T-helper 22 cell (primary cell): ENCODE data around the gene SEMA3E.

Experiments used
- DNase-seq: peaks from one replicate; pipeline ENCODE4 v3.0.0-alpha.2; 2020; ENCODE audit warnings: low read depth

The SEMA3E gene

DNA sequence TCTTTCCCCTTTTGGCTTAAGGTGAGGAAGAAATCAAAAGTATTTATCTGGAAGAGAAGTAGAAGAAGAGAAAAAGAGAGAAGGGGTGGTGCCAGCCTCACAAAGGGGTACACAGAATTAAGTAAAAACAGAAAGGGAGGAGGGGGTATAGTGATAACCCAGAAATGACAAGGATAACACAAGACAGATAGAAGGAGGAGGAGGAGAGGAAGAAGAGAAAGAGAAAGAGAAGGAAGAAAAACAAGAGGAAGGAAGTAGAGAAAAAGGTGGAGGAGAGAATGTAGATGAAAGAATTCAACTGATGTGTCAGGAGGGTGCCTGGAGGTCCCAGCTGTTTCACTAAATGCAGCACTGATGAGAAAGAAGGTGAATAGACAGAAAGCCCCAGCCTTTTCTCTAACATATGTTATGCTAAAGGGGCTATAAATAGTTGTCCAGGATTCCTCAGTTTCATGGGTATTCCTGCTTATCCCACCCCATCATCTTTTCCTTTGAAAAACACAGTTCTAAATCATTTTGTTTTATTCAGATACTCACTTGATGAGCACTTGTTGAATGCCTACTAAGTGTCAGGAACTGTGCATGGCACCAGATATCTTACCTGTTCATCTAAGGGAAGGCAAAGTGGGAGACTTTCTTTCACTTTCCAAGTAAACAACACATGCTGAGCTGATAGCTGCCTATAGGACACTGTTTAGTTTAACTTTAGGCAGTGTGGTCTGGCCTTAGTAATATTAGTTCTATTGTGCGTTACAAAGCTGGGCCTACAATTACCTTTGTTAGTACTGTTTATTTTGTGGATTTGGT is 8.0 kb downstream of the SEMA3E start:
- DNase-seq: no peak

DNA sequence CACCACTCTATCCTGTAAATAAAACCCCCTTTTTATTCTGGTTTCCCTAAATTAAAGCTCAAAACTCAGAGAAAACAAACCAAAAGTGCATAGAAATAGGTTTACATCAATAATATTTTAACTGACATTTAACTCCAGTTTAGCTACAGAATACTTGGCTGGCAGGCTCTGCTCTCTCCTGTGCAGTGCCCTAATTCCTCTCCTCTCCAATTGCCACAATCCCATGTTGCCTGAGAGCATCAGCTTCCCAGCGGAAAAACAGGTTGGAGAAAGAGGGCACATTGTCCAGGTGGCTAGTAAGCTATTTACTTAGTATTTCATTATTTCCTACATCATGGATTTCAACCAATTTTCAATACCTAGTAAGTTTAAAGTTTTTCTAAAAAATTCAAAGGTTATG is 8.7 kb downstream of the SEMA3E start:
- no peak for DNase-seq

- DNase-seq: no peak
Observed at GRCh38 chr7:83633516-83633915, 15.4 kb downstream of the SEMA3E start.

- DNase-seq: no peak
Observed at GRCh38 chr7:83629117-83629880, 19.6 kb downstream of the SEMA3E start.

- no peak for DNase-seq
Observed at GRCh38 chr7:83617858-83618257, 31.1 kb downstream of the SEMA3E start.

DNA sequence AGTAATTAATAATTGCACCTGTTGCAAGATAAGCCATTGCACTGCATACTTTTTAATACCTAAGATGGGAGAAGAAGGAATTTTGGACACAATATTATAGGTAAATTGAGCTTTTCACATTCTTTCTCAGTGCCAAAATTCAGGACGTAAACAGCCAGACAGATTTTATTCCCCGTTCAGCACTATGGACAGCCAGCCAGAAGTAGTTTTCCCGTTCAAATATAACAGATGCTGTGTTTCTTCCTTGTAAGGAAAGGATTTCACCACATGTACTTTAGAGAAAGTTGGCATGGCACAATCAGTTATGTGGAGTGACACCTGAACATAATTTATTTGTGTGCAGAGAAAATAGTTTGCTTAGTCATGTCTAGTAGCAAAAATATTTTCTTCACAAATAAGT is 34.8 kb downstream of the SEMA3E start:
- DNase-seq: no peak

GRCh38 chr7:83613232-83613631 is 35.7 kb downstream of the SEMA3E start:
- no peak for DNase-seq

DNA sequence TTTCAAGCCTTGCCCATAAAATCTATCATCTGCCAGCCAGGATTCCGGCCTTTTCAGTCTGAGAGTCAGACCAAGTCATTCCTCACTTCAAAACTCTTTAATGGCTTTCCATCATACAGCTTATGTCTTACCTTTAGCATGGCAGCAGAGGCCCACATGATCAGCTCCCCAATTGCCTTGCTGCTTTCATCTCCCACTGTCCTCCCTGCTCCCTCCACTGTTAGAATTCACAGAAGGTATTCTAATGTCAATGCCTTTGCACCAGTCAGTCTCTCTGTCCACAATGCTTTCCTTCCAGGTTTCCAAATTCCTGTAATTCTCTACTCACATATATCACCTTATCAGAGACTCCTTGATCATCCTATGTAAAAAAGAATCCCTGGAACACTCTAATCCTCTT is 37.2 kb downstream of the SEMA3E start:
- no peak for DNase-seq

GRCh38 chr7:83610649-83611304 is 38.2 kb downstream of the SEMA3E start:
- no peak for DNase-seq

- no peak for DNase-seq
Observed at GRCh38 chr7:83608716-83609115, 40.2 kb downstream of the SEMA3E start.

GRCh38 chr7:83603649-83604048 is 45.3 kb downstream of the SEMA3E start:
- DNase-seq: no peak

DNA sequence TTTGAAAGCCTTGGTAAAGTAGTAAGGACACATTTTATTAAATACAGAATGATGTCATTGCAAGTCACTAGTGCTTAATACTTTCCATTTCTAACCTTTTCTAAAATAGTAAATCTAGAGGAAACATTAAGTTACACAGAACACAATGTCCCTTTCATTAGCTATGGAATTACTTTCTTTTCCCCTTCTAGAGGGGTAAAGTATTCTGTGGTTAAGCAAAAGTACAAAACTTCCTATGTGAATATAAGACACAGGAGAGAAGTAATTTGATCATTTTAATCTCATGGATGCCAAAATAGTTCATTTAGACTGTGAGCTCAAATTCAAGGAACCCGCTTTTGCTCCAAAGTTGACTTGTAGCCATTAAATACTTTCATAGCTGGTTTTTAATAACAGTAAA is 49.8 kb downstream of the SEMA3E start:
- no peak for DNase-seq

GRCh38 chr7:83593921-83594475 is 54.9 kb downstream of the SEMA3E start:
- no peak for DNase-seq

GRCh38 chr7:83588602-83589240 is 60.2 kb downstream of the SEMA3E start:
- DNase-seq: no peak

- DNase-seq: no peak
Observed at GRCh38 chr7:83586281-83586680, 62.7 kb downstream of the SEMA3E start.

DNA sequence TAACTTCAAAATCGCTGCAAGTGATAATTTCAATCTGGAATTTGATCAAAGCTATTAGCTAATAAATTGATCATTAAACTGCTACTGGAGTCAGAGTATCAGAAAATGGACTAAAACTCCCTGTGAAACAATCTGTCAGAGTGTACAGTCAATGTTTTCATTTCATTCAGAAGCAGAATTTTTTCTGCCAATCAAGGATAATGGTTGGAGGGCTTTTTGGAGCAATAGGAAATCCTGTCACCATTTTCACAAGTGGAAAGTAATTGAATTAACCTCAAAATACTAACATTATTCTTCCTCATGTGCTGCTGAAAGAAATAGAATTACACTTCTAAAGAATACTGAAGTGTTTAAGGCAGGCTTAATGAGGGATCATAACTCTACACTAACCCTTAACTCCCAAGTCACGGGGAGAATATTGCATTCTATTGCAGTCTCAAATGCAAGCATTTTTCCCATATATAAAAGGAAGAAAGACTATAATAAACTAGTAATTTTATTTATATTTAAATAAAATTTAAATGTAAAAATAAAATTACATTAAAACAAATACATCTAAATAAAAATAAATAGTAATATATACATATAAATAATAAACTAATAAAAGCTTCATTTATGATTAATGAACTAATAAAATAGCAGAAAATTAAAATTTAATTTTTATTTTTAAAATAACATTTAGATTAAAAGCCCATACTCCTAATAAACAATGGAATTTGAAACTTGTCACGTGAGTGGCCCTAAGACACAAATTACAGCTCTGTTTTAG is 67.1 kb downstream of the SEMA3E start:
- DNase-seq: no peak

DNA sequence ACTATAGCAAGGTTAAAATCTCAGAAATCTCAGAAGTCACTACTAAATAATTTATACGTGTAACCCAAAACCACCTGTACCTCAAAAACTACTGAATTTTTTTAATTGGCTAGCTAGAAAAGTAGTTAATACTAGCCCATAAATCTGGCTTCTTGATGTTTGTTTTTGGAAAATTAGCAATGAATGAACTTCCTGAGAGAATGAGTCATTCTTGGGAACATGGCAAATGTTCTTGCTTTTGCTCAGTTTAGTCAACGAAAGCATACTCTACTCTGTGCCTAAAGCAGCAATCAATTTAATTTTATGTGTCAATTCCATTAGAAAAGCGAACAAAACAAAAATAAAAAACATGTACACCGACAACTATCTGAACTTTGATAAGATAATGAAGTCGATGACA is 69.2 kb downstream of the SEMA3E start:
- no peak for DNase-seq

GRCh38 chr7:83575436-83575835 is 73.5 kb downstream of the SEMA3E start:
- DNase-seq: no peak

DNA sequence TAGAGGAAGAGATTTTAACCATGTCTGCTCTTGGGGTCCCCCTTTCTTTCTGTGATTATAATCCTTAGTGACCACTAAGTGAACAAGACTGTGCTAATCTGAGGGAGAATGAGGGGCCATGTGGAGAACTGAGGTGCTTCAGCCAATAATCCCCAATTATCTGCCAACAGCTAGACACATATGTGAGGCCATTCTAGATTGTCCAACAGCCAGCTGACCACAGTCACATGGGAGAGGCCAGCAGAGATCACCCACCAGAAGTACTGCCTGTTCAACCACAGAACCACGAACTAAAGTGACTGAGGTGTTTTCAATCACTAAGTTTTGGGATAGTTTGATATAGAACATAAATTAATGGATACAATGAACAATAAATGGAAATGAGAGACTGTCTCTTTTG is 74.3 kb downstream of the SEMA3E start:
- DNase-seq: no peak

GRCh38 chr7:83562960-83563359 is 86.0 kb downstream of the SEMA3E start:
- DNase-seq: no peak

DNA sequence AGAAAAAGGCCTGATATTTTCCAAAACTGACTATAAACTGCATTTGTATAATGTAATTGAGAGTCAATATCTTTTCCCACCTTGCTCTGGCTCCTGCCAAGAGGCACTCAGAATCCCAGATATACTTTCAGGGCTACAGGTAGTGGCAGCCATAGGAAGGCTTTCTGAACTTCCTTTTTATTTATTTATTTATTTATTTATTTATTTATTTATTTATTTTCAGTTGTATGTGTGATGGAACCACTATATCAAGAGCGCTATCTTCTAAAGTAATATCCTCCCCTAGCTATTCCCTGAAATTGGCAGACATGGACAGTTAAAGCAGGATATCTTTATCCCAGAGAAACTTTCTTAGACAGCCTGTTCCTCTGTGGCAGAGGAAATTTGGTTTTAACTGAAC is 86.7 kb downstream of the SEMA3E start:
- no peak for DNase-seq
